ENCODE measurements around the gene OSBPL6.

- TF ChIP-seq CTCF (IDR thresholded peaks at IDR 0.05): no peak
- TF ChIP-seq EZH2 (IDR thresholded peaks at IDR 0.05; ENCODE audit: borderline replicate concordance, insufficient read depth, low read depth, low read length, poor library complexity, severe bottlenecking): no peak
Observed at GRCh38 chr2:178345951-178346350, 151.6 kb downstream of the OSBPL6 start.
